PFSK-1 (cell line): ENCODE results near the gene COL9A3.

Experiments used
- FOXP2 ChIP-seq: optimal IDR thresholded peaks from 2 replicates; pipeline ENCODE3; 2011; ENCODE audit warnings: borderline replicate concordance, control low read depth, inconsistent platforms; ENCODE audit not compliant: insufficient read depth; ENCODE audit errors: extremely low read length, extremely low read depth
- POLR2AphosphoS5 ChIP-seq: IDR thresholded peaks from 2 replicates; pipeline ENCODE4 v1.6.1; 2012; ENCODE audit warnings: low read depth, mild to moderate bottlenecking, control low read depth, low read length, moderate library complexity
- REST ChIP-seq, 2 experiments: IDR thresholded peaks; 2 replicates each; pipeline versions ENCODE4 v1.6.1 to v1.8.0; 2011 to 2012; ENCODE audit warnings: low read depth in 2 of 2, low read length in 2 of 2, control low read depth in 1 of 2, inconsistent platforms in 1 of 2, mild to moderate bottlenecking in 1 of 2, moderate library complexity in 1 of 2; ENCODE audit not compliant: insufficient read depth in 1 of 2
- SIN3A ChIP-seq: IDR thresholded peaks from 2 replicates; pipeline ENCODE4 v1.6.1; 2012; ENCODE audit warnings: mild to moderate bottlenecking, low read length, moderate library complexity, borderline replicate concordance; ENCODE audit not compliant: insufficient read depth
- TAF1 ChIP-seq: IDR thresholded peaks from 2 replicates; pipeline ENCODE4 v1.6.1; 2012; ENCODE audit warnings: low read length, control low read depth, borderline replicate concordance; ENCODE audit not compliant: insufficient read depth

COL9A3 gene

GRCh38 chr20:62826646-62827310 lies 9.9 kb downstream of the COL9A3 start:
- TF ChIP-seq TAF1, result no peak
- no peak for TF ChIP-seq FOXP2
- no peak for TF ChIP-seq POLR2AphosphoS5
- no peak for TF ChIP-seq SIN3A
- TF ChIP-seq REST (IDR thresholded peaks at IDR 0.05; ENCODE audit: insufficient read depth in 1 of 2, low read depth in 2 of 2, low read length in 2 of 2), result no peak

- TF ChIP-seq FOXP2 (no peak), POLR2AphosphoS5 (no peak), SIN3A (no peak), REST (IDR thresholded peaks at IDR 0.05; ENCODE audit: insufficient read depth in 1 of 2, low read depth in 2 of 2, low read length in 2 of 2) (no peak), TAF1 (no peak)
These were observed 10.6 kb downstream of the COL9A3 start for GRCh38 chr20:62827311-62828038.

- no peak for TF ChIP-seq SIN3A
- no peak for TF ChIP-seq REST (IDR thresholded peaks at IDR 0.05; ENCODE audit: insufficient read depth in 1 of 2, low read depth in 2 of 2, low read length in 2 of 2)
- no peak for TF ChIP-seq POLR2AphosphoS5
- no peak for TF ChIP-seq FOXP2
- TF ChIP-seq TAF1, result no peak
These were observed 11.2 kb downstream of the COL9A3 start for GRCh38 chr20:62828051-62828450.

- TF ChIP-seq TAF1 (no peak), REST (IDR thresholded peaks at IDR 0.05; ENCODE audit: insufficient read depth in 1 of 2, low read depth in 2 of 2, low read length in 2 of 2) (no peak), FOXP2 (no peak), POLR2AphosphoS5 (no peak), SIN3A (no peak)
These were observed 11.8 kb downstream of the COL9A3 start for GRCh38 chr20:62828511-62829230.
